ENCODE data around the gene BOD1L1. TPM values are rescaled to one million over a fixed set of nuclear protein-coding genes. Genes with fewer than 3 reads are reported as not detected.
A peak's percentile ranks its signal among the peaks of the same experiment; 100 is the strongest.

The BOD1L1 gene
- total RNA-seq, 1 donor, result 27.5 TPM

DNA sequence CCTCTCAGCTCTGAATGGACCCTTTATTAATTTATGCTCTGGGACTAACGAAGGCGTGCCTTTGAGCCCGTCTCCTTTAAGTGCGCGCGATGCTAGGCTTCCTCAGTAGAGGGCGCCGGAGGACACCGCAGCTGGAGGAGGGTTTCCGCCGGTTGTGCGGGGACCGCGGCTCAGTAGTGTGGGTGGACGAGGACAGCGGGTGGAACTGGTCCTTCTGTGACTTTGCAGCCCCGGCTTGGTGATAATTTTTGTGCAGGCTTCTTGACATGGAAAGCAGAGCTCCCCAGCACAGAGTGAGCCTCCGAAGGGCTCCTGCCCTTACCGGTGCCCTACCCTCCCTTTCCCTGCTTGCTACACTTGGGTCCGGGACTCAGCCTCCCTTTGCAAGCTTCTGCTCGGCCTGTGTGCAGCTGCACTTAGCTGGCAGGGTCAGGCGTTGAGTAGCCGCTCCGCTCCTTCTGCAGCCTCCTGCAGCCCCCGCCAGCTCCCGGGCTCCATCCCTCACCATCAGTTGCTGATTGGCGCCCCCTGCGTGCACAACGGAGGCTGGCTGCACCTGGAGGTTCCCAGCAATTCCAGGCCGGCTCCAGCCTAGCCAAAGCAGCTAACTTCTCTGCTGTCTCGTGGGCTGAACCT, 26.8 kb upstream of the BOD1L1 start:
- Histone ChIP-seq H3K36me3 (ENCODE audit: insufficient read depth, low read length) (no peaks in the 10 kb centered on the region), H2AFZ (ENCODE audit: low read length) (peak overlapping the region; percentile 96), H3K27ac (ENCODE audit: low read depth, low read length) (peak overlapping the region; percentile 38), H3K4me1 (ENCODE audit: insufficient read depth, low read length) (peaks cover 12% of the 10 kb centered on the region), H3K27me3 (ENCODE audit: insufficient read depth, low read length) (no peaks in the 10 kb centered on the region), H3K4me2 (ENCODE audit: insufficient read depth, low read length) (peak overlapping the region; percentile 92), H4K20me1 (ENCODE audit: insufficient read depth, low read length) (no peaks in the 10 kb centered on the region), H3K79me2 (ENCODE audit: insufficient read depth, low read length) (no peaks in the 10 kb centered on the region), H3K4me3 (ENCODE audit: insufficient read depth, low read length) (peak overlapping the region; percentile 80), H3K9me3 (ENCODE audit: low read depth, low read length) (no peaks in the 10 kb centered on the region)
- peak; percentile 81 for DNase-seq (ENCODE audit: insufficient read length, low spot score, missing footprints)
- TF ChIP-seq, protein P1, sequence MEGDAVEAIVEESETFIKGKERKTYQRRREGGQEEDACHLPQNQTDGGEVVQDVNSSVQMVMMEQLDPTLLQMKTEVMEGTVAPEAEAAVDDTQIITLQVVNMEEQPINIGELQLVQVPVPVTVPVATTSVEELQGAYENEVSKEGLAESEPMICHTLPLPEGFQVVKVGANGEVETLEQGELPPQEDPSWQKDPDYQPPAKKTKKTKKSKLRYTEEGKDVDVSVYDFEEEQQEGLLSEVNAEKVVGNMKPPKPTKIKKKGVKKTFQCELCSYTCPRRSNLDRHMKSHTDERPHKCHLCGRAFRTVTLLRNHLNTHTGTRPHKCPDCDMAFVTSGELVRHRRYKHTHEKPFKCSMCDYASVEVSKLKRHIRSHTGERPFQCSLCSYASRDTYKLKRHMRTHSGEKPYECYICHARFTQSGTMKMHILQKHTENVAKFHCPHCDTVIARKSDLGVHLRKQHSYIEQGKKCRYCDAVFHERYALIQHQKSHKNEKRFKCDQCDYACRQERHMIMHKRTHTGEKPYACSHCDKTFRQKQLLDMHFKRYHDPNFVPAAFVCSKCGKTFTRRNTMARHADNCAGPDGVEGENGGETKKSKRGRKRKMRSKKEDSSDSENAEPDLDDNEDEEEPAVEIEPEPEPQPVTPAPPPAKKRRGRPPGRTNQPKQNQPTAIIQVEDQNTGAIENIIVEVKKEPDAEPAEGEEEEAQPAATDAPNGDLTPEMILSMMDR (IDR thresholded peaks at IDR 0.05; ENCODE audit: extremely low read depth, low read depth, low read length), result peak; percentile 81

DNA sequence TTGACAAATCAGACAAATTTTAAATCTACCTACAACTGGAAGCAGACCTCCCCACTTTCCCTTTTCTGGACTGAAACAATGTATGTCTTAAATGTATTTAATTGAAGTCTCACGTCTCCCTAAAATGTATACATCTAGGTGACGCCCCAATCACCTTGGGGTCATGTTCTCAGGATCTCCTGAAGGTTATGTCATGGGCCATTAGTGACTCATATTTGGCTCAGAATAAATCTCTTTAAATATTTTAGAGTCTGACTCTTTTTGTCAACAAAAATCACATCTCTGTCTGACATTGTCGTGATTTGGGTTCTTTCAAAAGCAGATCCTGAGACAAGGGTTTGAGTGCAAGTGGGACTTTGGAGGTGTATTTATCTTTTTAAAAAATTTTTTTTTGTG, 26.2 kb upstream of the BOD1L1 start:
- Histone ChIP-seq H3K4me3 (ENCODE audit: insufficient read depth, low read length) (peak overlapping the region; percentile 80), H3K27ac (ENCODE audit: low read depth, low read length) (peak overlapping the region; percentile 38), H3K9me3 (ENCODE audit: low read depth, low read length) (no peaks in the 10 kb centered on the region), H2AFZ (ENCODE audit: low read length) (peak overlapping the region; percentile 36), H3K4me1 (ENCODE audit: insufficient read depth, low read length) (peaks cover 12% of the 10 kb centered on the region), H4K20me1 (ENCODE audit: insufficient read depth, low read length) (no peaks in the 10 kb centered on the region), H3K36me3 (ENCODE audit: insufficient read depth, low read length) (no peaks in the 10 kb centered on the region), H3K27me3 (ENCODE audit: insufficient read depth, low read length) (no peaks in the 10 kb centered on the region), H3K4me2 (ENCODE audit: insufficient read depth, low read length) (peak overlapping the region; percentile 92), H3K79me2 (ENCODE audit: insufficient read depth, low read length) (no peaks in the 10 kb centered on the region)
- no peak for DNase-seq (ENCODE audit: insufficient read length, low spot score, missing footprints)
- TF ChIP-seq, protein P1 (IDR thresholded peaks at IDR 0.05; ENCODE audit: extremely low read depth, low read depth, low read length), result no peak

DNA sequence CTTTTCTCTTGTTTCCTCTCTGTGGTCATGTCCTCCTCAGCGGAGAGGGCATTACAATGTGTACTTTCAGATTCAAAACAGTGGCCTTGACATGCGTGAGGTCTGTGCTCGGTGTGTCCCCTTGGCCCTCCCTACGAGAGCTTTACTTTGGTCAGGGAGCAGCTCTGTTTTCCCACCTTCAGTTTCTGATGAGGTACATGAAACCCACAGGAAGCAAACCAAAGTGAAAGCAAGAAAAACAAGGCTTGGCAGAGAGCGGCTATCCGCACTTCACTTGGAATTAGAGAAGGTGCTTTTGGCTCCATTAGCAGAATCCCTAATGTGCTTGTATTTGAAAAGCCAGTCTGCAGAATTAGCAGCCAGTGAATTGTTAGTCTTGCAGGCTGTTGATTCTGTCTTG, 19.5 kb upstream of the BOD1L1 start:
- Histone ChIP-seq H2AFZ (ENCODE audit: low read length) (peak overlapping the region; percentile 98), H3K27ac (ENCODE audit: low read depth, low read length) (no peak overlapping the region), H3K27me3 (ENCODE audit: insufficient read depth, low read length) (no peaks in the 10 kb centered on the region), H3K36me3 (ENCODE audit: insufficient read depth, low read length) (no peaks in the 10 kb centered on the region), H3K4me1 (ENCODE audit: insufficient read depth, low read length) (peaks cover 11% of the 10 kb centered on the region), H3K79me2 (ENCODE audit: insufficient read depth, low read length) (no peaks in the 10 kb centered on the region), H3K9me3 (ENCODE audit: low read depth, low read length) (no peaks in the 10 kb centered on the region), H3K4me2 (ENCODE audit: insufficient read depth, low read length) (peak overlapping the region; percentile 78), H3K4me3 (ENCODE audit: insufficient read depth, low read length) (peak overlapping the region; percentile 66), H4K20me1 (ENCODE audit: insufficient read depth, low read length) (no peaks in the 10 kb centered on the region)
- TF ChIP-seq, protein P1 (IDR thresholded peaks at IDR 0.05; ENCODE audit: extremely low read depth, low read depth, low read length), result no peak
- no peak for DNase-seq (ENCODE audit: insufficient read length, low spot score, missing footprints)

DNA sequence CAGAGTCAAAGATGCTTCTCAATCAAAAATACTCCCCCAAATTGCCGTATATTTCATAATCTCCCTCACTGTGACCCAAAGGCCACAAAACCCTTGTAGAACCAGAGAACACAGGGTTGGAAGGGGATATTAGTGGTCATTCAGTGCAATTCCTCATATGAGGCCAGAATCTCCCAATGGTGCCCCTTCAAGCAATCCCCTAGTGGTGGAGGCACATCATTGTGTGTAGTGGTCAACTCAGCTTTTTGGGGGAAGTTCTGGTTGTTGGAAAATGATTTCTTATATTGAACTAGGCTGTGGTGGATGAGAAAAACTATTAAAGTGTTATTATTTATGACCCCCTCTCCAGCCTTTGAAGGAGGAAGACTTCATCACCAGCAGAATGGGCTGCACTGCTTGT, 17.6 kb upstream of the BOD1L1 start:
- no peaks in the 10 kb centered on the region for H3K9me3 ChIP-seq (ENCODE audit: low read depth, low read length)
- peaks cover 29% of the 10 kb centered on the region for H3K4me1 ChIP-seq (ENCODE audit: insufficient read depth, low read length)
- H3K4me3 ChIP-seq (ENCODE audit: insufficient read depth, low read length), result no peak overlapping the region
- no peaks in the 10 kb centered on the region for H3K79me2 ChIP-seq (ENCODE audit: insufficient read depth, low read length)
- TF ChIP-seq, protein P1 (IDR thresholded peaks at IDR 0.05; ENCODE audit: extremely low read depth, low read depth, low read length), result peak; percentile 24
- no peak for DNase-seq (ENCODE audit: insufficient read length, low spot score, missing footprints)
- H3K27me3 ChIP-seq (ENCODE audit: insufficient read depth, low read length), result no peaks in the 10 kb centered on the region
- H3K4me2 ChIP-seq (ENCODE audit: insufficient read depth, low read length), result no peak overlapping the region
- no peak overlapping the region for H3K27ac ChIP-seq (ENCODE audit: low read depth, low read length)
- H3K36me3 ChIP-seq (ENCODE audit: insufficient read depth, low read length), result no peaks in the 10 kb centered on the region
- H4K20me1 ChIP-seq (ENCODE audit: insufficient read depth, low read length), result no peaks in the 10 kb centered on the region
- no peak overlapping the region for H2AFZ ChIP-seq (ENCODE audit: low read length)
